NT2/D1 (cell line): ENCODE data around the gene CLEC9A.

Experiments used
- YY1 ChIP-seq: IDR thresholded peaks from 2 replicates; pipeline ENCODE4 v1.6.1; 2011; ENCODE audit not compliant: insufficient read length, insufficient read depth
- ZNF274 ChIP-seq: IDR thresholded peaks from 2 replicates; pipeline ENCODE4 v1.6.1; 2011; ENCODE audit warnings: mild to moderate bottlenecking, low read depth, low read length

DNA sequence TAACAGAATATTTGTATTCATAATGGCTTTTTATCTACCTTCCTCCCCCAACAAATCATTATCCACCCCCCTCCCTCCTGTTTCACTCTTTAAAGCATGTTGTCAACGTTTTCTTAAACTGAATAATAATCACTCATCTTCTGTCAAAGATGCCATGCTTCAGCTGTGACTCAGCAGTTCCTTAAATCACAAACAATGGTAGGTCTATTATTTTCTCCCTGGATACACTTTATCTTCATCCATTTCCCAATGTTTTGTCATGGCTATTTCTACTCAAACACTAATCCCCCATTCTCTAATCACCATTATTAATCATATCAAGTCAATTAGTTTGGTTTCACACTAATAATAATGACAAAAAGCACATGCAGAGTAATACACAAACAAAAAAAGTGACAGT is 13.6 kb upstream of the CLEC9A start:
- no peak for TF ChIP-seq YY1
- no peak for TF ChIP-seq ZNF274
